Measurements from ENCODE around the gene SERPINA1.
"Not testable (repeated sequence)": the region's sequence is repeated elsewhere in the genome, so short reads cannot be mapped to it uniquely, and the experiment has no call there.

Gene SERPINA1

GRCh38 chr14:94388384-94389103 is at the start of gene SERPINA1:
Gene SERPINA1 (minus strand): TSS chr14:94388602. CDS start chr14:94383237, 5,365 bp downstream.
- DNase-seq: peak; percentile 17

- no peak for DNase-seq
Measured at GRCh38 chr14:94428610-94429009, 40.2 kb upstream of the SERPINA1 start.

DNA sequence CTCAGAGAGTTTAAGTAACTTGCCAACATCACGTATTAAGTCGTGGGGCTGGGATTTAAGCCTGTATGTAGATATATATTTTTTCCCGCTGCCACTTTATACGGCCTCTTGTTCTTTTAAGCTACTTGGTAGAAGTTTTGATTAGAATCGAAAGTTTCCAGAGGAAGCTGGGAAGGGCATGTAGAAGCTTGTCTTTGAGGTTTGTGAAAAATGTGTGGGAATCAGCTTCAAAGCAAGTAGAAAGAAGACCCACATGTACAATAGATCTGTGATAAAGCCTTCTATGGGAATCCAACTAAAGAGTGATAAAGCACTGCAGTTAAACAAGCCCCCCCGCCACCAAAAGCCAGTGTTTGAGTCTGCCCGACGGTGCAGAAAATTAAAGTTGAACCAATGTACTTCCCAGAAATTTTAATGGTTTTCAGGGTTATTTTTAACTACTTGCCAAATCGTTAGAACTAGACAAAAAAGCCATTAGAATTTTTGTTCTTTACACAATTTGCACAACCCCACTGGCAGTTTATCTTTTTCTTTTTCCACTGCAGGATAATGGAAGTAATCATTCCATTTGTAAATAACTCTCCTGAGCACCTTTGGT is 38.7 kb upstream of the SERPINA1 start:
- no peak for DNase-seq

- DNase-seq: no peak
Measured at GRCh38 chr14:94426526-94426925, 38.1 kb upstream of the SERPINA1 start.

GRCh38 chr14:94424371-94424770 is 36.0 kb upstream of the SERPINA1 start:
- DNase-seq: no peak

GRCh38 chr14:94423453-94424056 is 35.2 kb upstream of the SERPINA1 start:
- peak; percentile 61 for DNase-seq

GRCh38 chr14:94421316-94421715 is 32.9 kb upstream of the SERPINA1 start:
- DNase-seq: no peak

- not testable (repeated sequence) for DNase-seq
Measured at GRCh38 chr14:94417497-94418205, 29.2 kb upstream of the SERPINA1 start.

DNA sequence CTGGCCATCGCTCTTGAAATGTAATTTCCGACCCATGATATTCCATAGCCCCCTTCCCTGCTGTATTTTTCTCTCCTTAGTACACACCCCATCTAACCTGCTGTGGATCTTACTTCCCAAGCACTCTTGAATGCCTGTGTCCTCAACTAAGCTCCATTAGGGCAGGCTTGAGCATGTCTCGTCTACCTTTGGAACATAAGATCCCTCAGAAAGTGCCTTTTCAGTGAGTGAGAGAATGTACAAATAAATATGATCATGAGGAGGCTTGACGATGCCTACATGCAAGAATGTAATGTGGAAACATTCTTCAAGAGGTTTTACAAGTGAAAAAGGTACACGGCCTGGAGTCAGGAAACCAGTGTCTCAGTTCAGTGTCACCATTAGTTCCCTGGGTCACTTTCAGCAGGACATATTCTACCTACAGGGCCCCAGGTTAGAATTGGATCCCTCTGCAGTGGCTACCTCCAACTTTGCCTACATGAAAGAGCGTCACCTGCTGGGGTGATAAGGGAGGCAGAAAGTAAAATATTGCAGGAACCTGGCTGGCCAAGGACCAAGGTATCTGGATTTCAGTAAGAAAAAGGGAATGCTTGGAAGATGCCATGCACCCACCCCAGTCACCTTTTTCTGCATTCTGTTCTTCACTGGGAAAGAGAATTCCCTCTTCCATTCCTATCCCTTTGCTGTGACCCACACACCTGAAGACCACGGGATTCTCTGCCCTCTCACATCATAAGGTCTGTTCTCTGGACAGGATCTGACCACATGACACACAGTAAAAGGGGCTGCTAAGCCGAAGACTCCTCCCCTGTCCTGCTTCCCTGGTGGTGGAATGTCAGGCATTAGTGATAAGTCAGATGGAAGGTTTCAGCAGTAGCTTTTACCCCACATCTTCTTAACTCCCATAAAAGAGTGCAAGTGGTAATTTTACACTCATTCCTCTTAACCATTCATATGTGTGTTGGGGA is 24.6 kb upstream of the SERPINA1 start:
- DNase-seq: no peak

GRCh38 chr14:94411638-94412037 is 23.2 kb upstream of the SERPINA1 start:
- DNase-seq: no peak

- DNase-seq: not testable (repeated sequence)
Measured at GRCh38 chr14:94409430-94409829, 21.0 kb upstream of the SERPINA1 start.

DNA sequence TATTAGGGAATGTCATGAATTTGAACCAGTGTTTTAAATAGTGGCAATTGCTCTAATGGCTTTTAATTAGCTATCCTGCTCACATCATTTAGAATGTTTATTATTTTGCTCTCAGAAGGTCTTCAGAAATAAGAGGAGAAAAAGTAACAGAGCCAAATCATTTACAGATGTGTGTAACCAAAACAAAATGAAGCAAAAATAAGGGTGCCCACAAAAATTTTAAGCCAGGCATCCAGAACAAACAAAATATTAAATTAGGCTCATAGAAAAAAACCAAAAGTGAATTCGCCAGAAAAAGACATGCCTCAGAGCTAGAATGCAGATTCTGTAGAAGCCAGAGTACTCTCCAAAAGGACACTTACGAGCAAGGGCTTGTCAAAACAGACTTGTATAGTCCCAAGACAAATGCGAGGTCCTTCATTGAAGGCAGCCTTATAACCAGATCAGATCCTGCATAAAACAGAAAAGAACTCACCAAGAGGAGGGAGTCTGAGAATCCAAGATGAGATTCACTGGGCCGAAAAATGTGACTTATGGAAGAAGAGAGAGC is 20.2 kb upstream of the SERPINA1 start:
- DNase-seq: peak; percentile 12

DNA sequence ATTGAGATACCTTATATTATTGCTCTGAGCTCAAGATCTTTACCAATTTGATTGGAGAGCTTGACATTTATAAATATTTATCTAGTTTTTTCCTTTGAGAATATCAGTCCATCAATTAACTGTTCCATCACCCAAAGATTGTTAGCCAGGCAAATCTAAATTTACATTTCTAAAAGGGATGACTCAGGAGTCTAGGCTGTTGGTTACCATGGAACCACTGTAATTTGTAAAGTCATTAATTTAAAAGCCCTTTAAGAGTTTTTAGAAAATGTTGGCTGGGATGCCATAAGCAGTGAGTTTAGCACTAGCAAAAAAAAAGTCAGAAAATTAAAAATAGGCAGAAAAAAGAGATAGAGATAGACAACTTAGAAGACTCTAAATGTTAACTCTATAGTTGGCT is 19.5 kb upstream of the SERPINA1 start:
- DNase-seq: peak; percentile 31

DNA sequence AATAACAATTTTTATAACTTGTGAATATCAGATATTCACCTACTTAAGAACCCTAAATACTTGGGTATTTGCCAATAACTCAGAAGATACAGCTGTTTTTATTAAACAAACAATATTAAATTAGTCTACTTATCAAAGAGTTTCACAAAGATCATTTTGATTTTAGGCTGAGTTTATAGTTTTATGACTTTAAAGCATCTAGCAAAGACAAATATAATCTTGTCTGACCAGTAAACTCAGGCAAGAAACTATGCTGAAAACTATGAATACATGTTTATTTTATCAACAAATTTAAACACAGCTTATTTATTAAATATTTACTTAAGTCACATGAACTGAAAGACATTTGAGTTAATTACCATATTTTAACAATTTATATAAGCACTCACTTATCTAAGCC is 18.5 kb upstream of the SERPINA1 start:
- DNase-seq: no peak

GRCh38 chr14:94405486-94405885 is 17.1 kb upstream of the SERPINA1 start:
- no peak for DNase-seq

DNA sequence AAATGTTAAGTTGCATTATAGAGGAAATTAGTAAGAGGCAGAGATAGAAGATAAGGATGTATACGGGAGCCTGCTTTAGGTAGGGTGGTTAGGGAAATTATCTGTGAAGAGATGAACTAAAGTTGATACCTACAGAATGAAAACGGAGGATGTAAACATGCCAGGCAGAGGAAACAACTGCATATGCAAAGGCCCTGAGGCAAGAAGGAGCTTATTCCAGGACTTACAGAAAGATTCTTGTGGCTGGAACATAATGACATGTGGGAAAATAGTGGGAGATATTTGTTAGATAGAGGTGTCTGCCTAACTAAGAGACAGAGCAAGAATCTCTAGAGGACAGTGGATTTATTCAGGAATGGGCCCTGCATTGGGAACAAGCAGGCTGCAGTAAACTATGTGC is 16.2 kb upstream of the SERPINA1 start:
- no peak for DNase-seq

GRCh38 chr14:94403312-94403932 is 15.0 kb upstream of the SERPINA1 start:
- no peak for DNase-seq

GRCh38 chr14:94401083-94401482 is 12.7 kb upstream of the SERPINA1 start:
- no peak for DNase-seq

GRCh38 chr14:94400422-94400841 is 12.0 kb upstream of the SERPINA1 start:
- no peak for DNase-seq

DNA sequence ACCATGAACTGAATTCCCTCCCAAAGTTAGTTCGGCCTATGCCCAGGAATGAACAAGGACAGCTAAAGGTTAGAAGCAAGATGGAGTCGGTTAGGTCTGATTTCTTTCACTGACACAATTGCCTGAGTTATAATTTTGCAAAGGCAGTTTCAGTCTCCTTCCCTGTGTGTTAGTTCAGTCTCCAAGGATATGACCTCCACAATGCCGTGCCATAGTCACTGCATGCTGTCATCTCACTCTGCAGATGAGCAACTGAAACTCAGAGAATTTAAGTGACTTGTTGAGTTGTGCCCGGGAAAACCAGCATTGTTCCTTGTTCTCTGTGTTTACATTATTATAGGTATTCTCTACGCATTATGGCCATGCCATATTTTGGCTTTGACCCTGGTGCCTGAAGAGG is 10.1 kb upstream of the SERPINA1 start:
- DNase-seq: no peak

GRCh38 chr14:94398182-94398479 is 9.7 kb upstream of the SERPINA1 start:
- DNase-seq: no peak

Measured in fibroblast of skin of right quadriceps (primary cell).